H9 (cell line): ENCODE results near the gene SMIM20. TPM values are rescaled to one million over a fixed set of nuclear protein-coding genes. Genes with fewer than 3 reads are reported as not detected.

Source experiments
- DNase-seq: peaks from one replicate; pipeline ENCODE4 v3.0.0-alpha.2; 2017
- H2AFZ ChIP-seq: one replicate; pipeline ENCODE4 v1.6.1; 2013; ENCODE audit warnings: mild to moderate bottlenecking, low read length, control low read depth, moderate library complexity
- H2AK5ac ChIP-seq: 2 replicates; pipeline ENCODE4 v1.6.1; 2013; ENCODE audit warnings: low read length, control low read depth, mixed read lengths; ENCODE audit not compliant: insufficient read length
- H2BK120ac ChIP-seq: one replicate; pipeline ENCODE4 v1.6.1; 2013; ENCODE audit warnings: low read depth, mild to moderate bottlenecking, low read length, control low read depth, inconsistent platforms; ENCODE audit not compliant: poor library complexity, severe bottlenecking
- H2BK12ac ChIP-seq: 2 replicates; pipeline ENCODE4 v1.6.1; 2013; ENCODE audit warnings: low read length, control low read depth, mixed read lengths, low read depth; ENCODE audit not compliant: insufficient read length
- H2BK15ac ChIP-seq: 2 replicates; pipeline ENCODE4 v1.6.1; 2013; ENCODE audit warnings: low read depth, low read length, control low read depth
- H2BK20ac ChIP-seq: one replicate; pipeline ENCODE4 v1.6.1; 2013; ENCODE audit warnings: low read depth, mild to moderate bottlenecking, low read length, control low read depth, inconsistent platforms; ENCODE audit not compliant: poor library complexity, severe bottlenecking
- H2BK5ac ChIP-seq: 2 replicates; pipeline ENCODE4 v1.6.1; 2013; ENCODE audit warnings: low read length, control low read depth, mixed read lengths; ENCODE audit not compliant: insufficient read length
- H3K14ac ChIP-seq: 2 replicates; pipeline ENCODE4 v1.6.1; 2013; ENCODE audit warnings: low read length, control low read depth; ENCODE audit not compliant: insufficient read depth
- H3K18ac ChIP-seq: 2 replicates; pipeline ENCODE4 v1.6.1; 2013; ENCODE audit warnings: low read depth, mild to moderate bottlenecking, mixed read lengths, low read length, control low read depth; ENCODE audit not compliant: insufficient read length
- H3K23ac ChIP-seq: 2 replicates; pipeline ENCODE4 v1.6.1; 2013; ENCODE audit warnings: low read length, control low read depth, mixed read lengths, low read depth; ENCODE audit not compliant: insufficient read length
- H3K23me2 ChIP-seq: 2 replicates; pipeline ENCODE4 v1.6.1; 2013; ENCODE audit warnings: low read depth, mild to moderate bottlenecking, mixed read lengths, low read length, control low read depth; ENCODE audit not compliant: insufficient read length, poor library complexity, severe bottlenecking
- H3K27ac ChIP-seq: 2 replicates; pipeline ENCODE4 v1.5.1; 2013; ENCODE audit warnings: low read length, control low read depth, mixed read lengths, low read depth; ENCODE audit not compliant: insufficient read length
- H3K27me3 ChIP-seq: 2 replicates; pipeline ENCODE4 v1.6.1; 2013; ENCODE audit warnings: low read length, control low read depth, inconsistent platforms; ENCODE audit not compliant: insufficient read depth
- H3K4ac ChIP-seq: 2 replicates; pipeline ENCODE4 v1.6.1; 2013; ENCODE audit warnings: low read depth, mild to moderate bottlenecking, control low read depth, inconsistent platforms, low read length, moderate library complexity
- H3K4me1 ChIP-seq: 2 replicates; pipeline ENCODE4 v1.6.1; 2013; ENCODE audit warnings: low read length, control low read depth, inconsistent platforms; ENCODE audit not compliant: insufficient read depth
- H3K4me2 ChIP-seq: 2 replicates; pipeline ENCODE4 v1.6.1; 2013; ENCODE audit warnings: low read length, control low read depth, mixed read lengths; ENCODE audit not compliant: insufficient read length, insufficient read depth
- H3K56ac ChIP-seq: 2 replicates; pipeline ENCODE4 v1.6.1; 2013; ENCODE audit warnings: low read depth, mild to moderate bottlenecking, mixed read lengths, low read length, control low read depth; ENCODE audit not compliant: insufficient read length
- H3K79me1 ChIP-seq: 2 replicates; pipeline ENCODE4 v1.6.1; 2013; ENCODE audit warnings: low read depth, mild to moderate bottlenecking, moderate library complexity, low read length, control low read depth, inconsistent platforms; ENCODE audit not compliant: insufficient read depth, poor library complexity, severe bottlenecking
- H3K79me2 ChIP-seq: 2 replicates; pipeline ENCODE4 v1.6.1; 2013; ENCODE audit warnings: low read length, control low read depth, inconsistent platforms; ENCODE audit not compliant: insufficient read depth
- H3K9ac ChIP-seq: 2 replicates; pipeline ENCODE4 v1.6.1; 2013; ENCODE audit warnings: low read length, control low read depth, mixed read lengths; ENCODE audit not compliant: insufficient read length; ENCODE audit errors: extremely low read depth
- H3K9me3 ChIP-seq: one replicate; pipeline ENCODE4 v1.6.1; 2013; ENCODE audit warnings: low read depth, low read length, inconsistent platforms; ENCODE audit not compliant: control insufficient read depth
- H3T11ph ChIP-seq: one replicate; pipeline ENCODE4 v1.6.1; 2013; ENCODE audit warnings: mild to moderate bottlenecking, low read length, control low read depth, inconsistent platforms
- H4K20me1 ChIP-seq: one replicate; pipeline ENCODE4 v1.6.1; 2013; ENCODE audit not compliant: control insufficient read depth, insufficient read length, insufficient read depth
- H4K5ac ChIP-seq: 2 replicates; pipeline ENCODE4 v1.6.1; 2013; ENCODE audit warnings: low read depth, mild to moderate bottlenecking, mixed read lengths, low read length, control low read depth; ENCODE audit not compliant: insufficient read length
- H4K8ac ChIP-seq: replicated peaks from 2 replicates; pipeline ENCODE4 v1.6.1; 2013; ENCODE audit warnings: low read length, control low read depth, mixed read lengths, low read depth; ENCODE audit not compliant: insufficient read length
- H4K91ac ChIP-seq: 2 replicates; pipeline ENCODE4 v1.6.1; 2013; ENCODE audit warnings: low read depth, mild to moderate bottlenecking, moderate library complexity, mixed read lengths, low read length, control low read depth; ENCODE audit not compliant: insufficient read length
- H3K27ac Mint-ChIP-seq, 3 experiments: 2 replicates in 2 of 3; 3 replicates in 1 of 3; pipeline ENCODE4 v1.8.0; 2020 to 2021; ENCODE audit warnings: mixed read lengths in 3 of 3, mild to moderate bottlenecking in 1 of 3, moderate library complexity in 1 of 3
- H3K27me3 Mint-ChIP-seq: 2 replicates; pipeline ENCODE4 v1.8.0; 2021; ENCODE audit warnings: low read depth, mild to moderate bottlenecking, moderate library complexity, mixed read lengths
- H3K36me3 Mint-ChIP-seq, 3 experiments: 2 replicates in 2 of 3; 3 replicates in 1 of 3; pipeline ENCODE4 v1.8.0; 2020 to 2021; ENCODE audit warnings: low read depth in 3 of 3, mixed read lengths in 3 of 3; ENCODE audit not compliant: insufficient read depth in 1 of 3
- H3K4me1 Mint-ChIP-seq, 2 experiments: 2 replicates each; pipeline ENCODE4 v1.8.0; 2020; ENCODE audit warnings: mixed read lengths in 2 of 2
- H3K4me3 Mint-ChIP-seq, 2 experiments: 2 replicates in 1 of 2; 3 replicates in 1 of 2; pipeline ENCODE4 v1.8.0; 2020 to 2021; ENCODE audit warnings: mild to moderate bottlenecking in 2 of 2, mixed read lengths in 2 of 2, moderate library complexity in 1 of 2
- H3K9me3 Mint-ChIP-seq, 2 experiments: 2 replicates in 1 of 2; 3 replicates in 1 of 2; pipeline ENCODE4 v1.8.0; 2020; ENCODE audit warnings: mild to moderate bottlenecking in 2 of 2, mixed read lengths in 2 of 2, moderate library complexity in 1 of 2
- CTCF ChIP-seq: fragments of 200-600 bp; sonication (generic); conservative IDR thresholded peaks from 3 replicates; pipeline ENCODE4 v1.8.0; 2021; ENCODE audit warnings: antibody characterized with exemption, mild to moderate bottlenecking
- WGBS: extraction: QIAGEN DNeasy Blood & Tissue Kit; methylation state at CpG from one replicate; pipeline ENCODE4 v1.1.7; 2013; ENCODE audit warnings: missing lambda C conversion rate, low lambda C conversion rate, mixed read lengths; ENCODE audit not compliant: insufficient read length; ENCODE audit errors: extremely low coverage; 5-methylcytosine and 5-hydroxymethylcytosine counted together
- total RNA-seq: library from RNA; stranded (reverse); gene quantifications from 2 replicates; pipeline ENCODE4 v1.2.1, GENCODE V29; 2021

Gene SMIM20
- total RNA-seq, 1 experiment from 2014 or later: 40.2 TPM

DNA sequence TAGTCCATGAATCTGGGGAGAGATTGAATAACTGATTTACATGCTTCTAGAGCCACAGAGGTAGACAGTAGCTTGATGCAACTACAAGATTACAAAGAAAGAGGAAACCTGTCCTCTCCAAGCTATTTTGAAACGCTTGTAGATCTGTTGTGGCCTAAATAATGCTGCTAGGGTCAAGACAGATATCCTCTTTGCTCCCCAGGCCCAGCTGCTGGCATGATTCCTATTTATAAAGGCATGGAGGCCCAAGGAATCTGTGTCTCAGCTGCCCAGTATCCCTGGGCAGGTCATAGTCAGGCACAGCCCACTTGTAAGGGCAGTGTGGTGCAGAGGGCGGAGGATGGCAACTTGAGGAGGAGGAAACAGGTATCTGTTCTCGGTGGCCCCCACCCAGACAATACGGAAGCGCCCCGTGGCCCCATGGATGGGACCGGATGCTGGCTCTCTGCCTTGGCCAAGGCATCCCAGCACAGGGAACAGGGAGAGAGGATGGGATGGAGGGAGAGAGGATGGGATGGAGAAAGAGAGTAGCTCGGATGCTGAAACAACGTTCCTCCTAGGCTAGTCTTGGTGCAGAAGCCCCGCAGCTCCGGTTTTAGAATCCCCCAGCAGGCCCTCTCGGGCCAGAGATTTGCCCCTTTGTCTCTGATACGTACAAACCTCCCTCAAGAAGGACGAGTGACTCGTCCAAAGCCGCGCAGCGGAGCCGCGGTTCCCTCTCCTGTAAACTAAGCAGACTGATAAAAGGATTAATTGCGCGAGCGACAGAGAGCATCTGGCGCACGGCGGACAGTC is 767 bp upstream of the SMIM20 start:
- H2BK5ac ChIP-seq: no peak overlapping the region
- H3K27ac ChIP-seq: no peak overlapping the region
- peak overlapping the region; percentile 5 for H2AFZ ChIP-seq
- no peak overlapping the region for H2BK20ac ChIP-seq
- peak overlapping the region; percentile 71 for H3K4me2 ChIP-seq
- no peak overlapping the region for H4K91ac ChIP-seq
- no peaks in the 10 kb centered on the region for H3K4me1 ChIP-seq
- no peak overlapping the region for H2BK15ac ChIP-seq
- DNase-seq: no peak
- Mint-ChIP-seq H3K4me3 (peak overlapping the region; percentile 85 to 98), H3K27me3 (peaks cover 26% of the 10 kb centered on the region), H3K27ac (peak overlapping the region; percentile 95 to 98 (median 97); a peak in 6 of 7 replicates), H3K9me3 (peaks cover 3 to 9% of the 10 kb centered on the region in 2 experiments; a peak in 4 of 5 replicates), H3K4me1 (peaks cover 14 to 18% of the 10 kb centered on the region in 2 experiments), H3K36me3 (peaks cover 4 to 11% (median 6%) of the 10 kb centered on the region in 3 experiments; a peak in 6 of 7 replicates)
- H4K20me1 ChIP-seq: no peaks in the 10 kb centered on the region
- WGBS: no CpG with 5 or more reads among the region's 26 CpGs
- H3K79me2 ChIP-seq: no peaks in the 10 kb centered on the region; the same call in 1 of the 2 replicates
- no peak overlapping the region for H2BK12ac ChIP-seq
- no peak for TF ChIP-seq CTCF
- peak overlapping the region; percentile 23 for H3K18ac ChIP-seq
- H3K9ac ChIP-seq: peak overlapping the region; percentile 45
- H4K5ac ChIP-seq: no peak overlapping the region
- H2BK120ac ChIP-seq: no peak overlapping the region
- no peak overlapping the region for H2AK5ac ChIP-seq
- H3K23me2 ChIP-seq: peaks cover 9% of the 10 kb centered on the region
- H3T11ph ChIP-seq: no peak overlapping the region
- H3K23ac ChIP-seq: no peak overlapping the region
- H4K8ac ChIP-seq: no peak overlapping the region
- H3K79me1 ChIP-seq: no peaks in the 10 kb centered on the region
- no peak overlapping the region; the same call in 1 of the 2 replicates for H3K4ac ChIP-seq
- 0 out of 2 replicates have a peak overlapping the region, but pooled peaks have one; percentile 10 for H3K14ac ChIP-seq
- no peaks in the 10 kb centered on the region; the same call in 1 of the 2 replicates for H3K27me3 ChIP-seq
- H3K56ac ChIP-seq: no peak overlapping the region
- H3K9me3 ChIP-seq: no peaks in the 10 kb centered on the region
